Stomach smooth muscle (tissue), 2 donors: ENCODE measurements around the gene TEX19.

Source experiments
- H3K27ac ChIP-seq: one replicate; pipeline ENCODE4 v1.7.0; 2013; ENCODE audit warnings: mild to moderate bottlenecking, low read length, inconsistent platforms
- H3K27me3 ChIP-seq, 2 donors: one replicate each; pipeline ENCODE4 v1.7.0; 2013; ENCODE audit warnings: low read length in 2 of 2; ENCODE audit not compliant: insufficient read depth in 2 of 2, control insufficient read depth in 1 of 2
- H3K36me3 ChIP-seq, 2 donors: one replicate each; pipeline ENCODE4 v1.7.0; 2013; ENCODE audit warnings: low read length in 2 of 2; ENCODE audit not compliant: control insufficient read depth in 2 of 2, insufficient read depth in 2 of 2
- H3K4me1 ChIP-seq: one replicate; pipeline ENCODE4 v1.7.0; 2013; ENCODE audit warnings: low read length; ENCODE audit not compliant: control insufficient read depth, insufficient read depth
- H3K4me3 ChIP-seq, 2 donors: one replicate each; pipeline ENCODE4 v1.7.0; 2013; ENCODE audit warnings: low read length in 2 of 2
- H3K9ac ChIP-seq, 2 donors: one replicate each; pipeline ENCODE4 v1.7.0; 2013; ENCODE audit warnings: low read length in 2 of 2, mild to moderate bottlenecking in 1 of 2
- H3K9me3 ChIP-seq, 2 donors: one replicate each; pipeline ENCODE4 v1.7.0; 2013; ENCODE audit warnings: low read length in 2 of 2; ENCODE audit not compliant: control insufficient read depth in 2 of 2
- donor health status: healthy.
- donor health status: Pancreatic carcinoma.

TEX19 gene

GRCh38 chr17:82388223-82388921 is 29.3 kb downstream of the TEX19 start:
- peaks cover 12 to 27% of the 10 kb centered on the region in 2 donors for H3K27me3 ChIP-seq
- no peak overlapping the region for H3K9ac ChIP-seq
- H3K9me3 ChIP-seq, result no peaks in the 10 kb centered on the region
- H3K4me1 ChIP-seq, result peaks cover 20% of the 10 kb centered on the region
- no peak overlapping the region for H3K27ac ChIP-seq
- peaks cover 4 to 8% of the 10 kb centered on the region in 2 donors for H3K36me3 ChIP-seq
- no peak overlapping the region for H3K4me3 ChIP-seq

GRCh38 chr17:82388922-82389283 is 29.9 kb downstream of the TEX19 start:
- peaks cover 5 to 8% of the 10 kb centered on the region in 2 donors for H3K36me3 ChIP-seq
- H3K27me3 ChIP-seq, result peaks cover 8 to 27% of the 10 kb centered on the region in 2 donors
- no peaks in the 10 kb centered on the region for H3K9me3 ChIP-seq

GRCh38 chr17:82389379-82389778 is 30.3 kb downstream of the TEX19 start:
- H3K9ac ChIP-seq, result no peak overlapping the region
- H3K36me3 ChIP-seq, result peaks cover 5 to 11% of the 10 kb centered on the region in 2 donors
- H3K9me3 ChIP-seq, result no peaks in the 10 kb centered on the region
- H3K4me3 ChIP-seq, result no peak overlapping the region
- peaks cover 8 to 25% of the 10 kb centered on the region in 2 donors for H3K27me3 ChIP-seq
- no peak overlapping the region for H3K27ac ChIP-seq
- H3K4me1 ChIP-seq, result peaks cover 17% of the 10 kb centered on the region

More at GRCh38 chr17:82388922-82389283, 29.9 kb downstream of the TEX19 start:
- H3K27ac ChIP-seq, result no peak overlapping the region
- no peak overlapping the region for H3K4me3 ChIP-seq
- no peak overlapping the region for H3K9ac ChIP-seq
- peaks cover 20% of the 10 kb centered on the region for H3K4me1 ChIP-seq

GRCh38 chr17:82390015-82390859 is 31.2 kb downstream of the TEX19 start:
- Histone ChIP-seq H3K4me3 (no peak overlapping the region), H3K27me3 (peaks cover 2 to 17% of the 10 kb centered on the region in 2 donors), H3K36me3 (peaks cover 5 to 12% of the 10 kb centered on the region in 2 donors), H3K27ac (no peak overlapping the region), H3K9ac (no peak overlapping the region), H3K4me1 (peaks cover 10% of the 10 kb centered on the region), H3K9me3 (no peaks in the 10 kb centered on the region)

- Histone ChIP-seq H3K4me1 (peaks cover 7% of the 10 kb centered on the region), H3K4me3 (no peak overlapping the region), H3K27me3 (peaks cover 2 to 11% of the 10 kb centered on the region in 2 donors), H3K36me3 (peaks cover 5 to 12% of the 10 kb centered on the region in 2 donors), H3K9ac (no peak overlapping the region), H3K9me3 (no peaks in the 10 kb centered on the region), H3K27ac (no peak overlapping the region)
These were observed 31.9 kb downstream of the TEX19 start for GRCh38 chr17:82390860-82391435.

- H3K9ac ChIP-seq, result no peak overlapping the region
- peaks cover 2 to 8% of the 10 kb centered on the region in 2 donors for H3K27me3 ChIP-seq
- H3K27ac ChIP-seq, result no peak overlapping the region
- no peak overlapping the region for H3K4me3 ChIP-seq
- no peaks in the 10 kb centered on the region for H3K9me3 ChIP-seq
- peaks cover 6% of the 10 kb centered on the region for H3K4me1 ChIP-seq
- peaks cover 5 to 12% of the 10 kb centered on the region in 2 donors for H3K36me3 ChIP-seq
These were observed 32.5 kb downstream of the TEX19 start for GRCh38 chr17:82391496-82392066.

- H3K9ac ChIP-seq, result no peak overlapping the region
- H3K4me3 ChIP-seq, result no peak overlapping the region
- no peaks in the 10 kb centered on the region for H3K9me3 ChIP-seq
- H3K27me3 ChIP-seq, result peaks cover 0 to under 1% of the 10 kb centered on the region in 2 donors
- H3K27ac ChIP-seq, result no peak overlapping the region
- H3K36me3 ChIP-seq, result peaks cover 5 to 12% of the 10 kb centered on the region in 2 donors
- no peaks in the 10 kb centered on the region for H3K4me1 ChIP-seq
These were observed 33.3 kb downstream of the TEX19 start for GRCh38 chr17:82392209-82392920.

GRCh38 chr17:82392941-82393340 is 33.9 kb downstream of the TEX19 start:
- Histone ChIP-seq H3K9me3 (no peaks in the 10 kb centered on the region), H3K36me3 (peaks cover 5 to 12% of the 10 kb centered on the region in 2 donors)

GRCh38 chr17:82394278-82394677 is 35.2 kb downstream of the TEX19 start:
- peaks cover 5 to 12% of the 10 kb centered on the region in 2 donors for H3K36me3 ChIP-seq
- no peaks in the 10 kb centered on the region for H3K9me3 ChIP-seq
- H3K27me3 ChIP-seq, result no peaks in the 10 kb centered on the region
- no peak overlapping the region for H3K4me3 ChIP-seq
- no peak overlapping the region for H3K9ac ChIP-seq
- H3K27ac ChIP-seq, result no peak overlapping the region
- H3K4me1 ChIP-seq, result peaks cover 2% of the 10 kb centered on the region

More at GRCh38 chr17:82392941-82393340, 33.9 kb downstream of the TEX19 start:
- H3K4me1 ChIP-seq, result no peaks in the 10 kb centered on the region
- H3K27me3 ChIP-seq, result no peaks in the 10 kb centered on the region
- no peak overlapping the region for H3K9ac ChIP-seq
- no peak overlapping the region for H3K27ac ChIP-seq
- H3K4me3 ChIP-seq, result no peak overlapping the region
